HepG2 (cell line): ENCODE measurements around the gene LRP5. TPM values are rescaled to one million over a fixed set of nuclear protein-coding genes. Genes with fewer than 3 reads are reported as not detected.

Experiments used
- GATA4 ChIP-seq: sonication (generic); IDR thresholded peaks from 2 replicates; pipeline ENCODE4 v1.6.1; 2016; ENCODE audit warnings: antibody characterized with exemption, low read depth, borderline replicate concordance
- HINFP ChIP-seq: sonication (generic); formaldehyde crosslinking; IDR thresholded peaks from 2 replicates; pipeline ENCODE4 v1.4.0; 2020; ENCODE audit warnings: low read depth, mild to moderate bottlenecking, missing genetic modification reagents
- MEF2D ChIP-seq: sonication (generic); formaldehyde crosslinking; IDR thresholded peaks from 2 replicates; pipeline ENCODE4 v1.5.1; 2020; ENCODE audit warnings: mild to moderate bottlenecking, missing genetic modification reagents
- MYC ChIP-seq: sonication (generic); formaldehyde crosslinking; IDR thresholded peaks from 2 replicates; pipeline ENCODE4 v1.9.0; 2021; ENCODE audit warnings: missing genetic modification reagents, borderline replicate concordance
- NFYB ChIP-seq: sonication (generic); formaldehyde crosslinking; IDR thresholded peaks from 2 replicates; pipeline ENCODE4 v1.4.0; 2020; ENCODE audit warnings: missing genetic modification reagents
- NFYC ChIP-seq: IDR thresholded peaks from 2 replicates; pipeline ENCODE4 v1.6.1; 2016; ENCODE audit warnings: missing genetic modification reagents, missing compliant biosample characterization
- SALL1 ChIP-seq: sonication (generic); formaldehyde crosslinking; IDR thresholded peaks from 2 replicates; pipeline ENCODE4 v1.8.0; 2022; ENCODE audit warnings: mild to moderate bottlenecking, missing genetic modification reagents
- SKI ChIP-seq: fragments of 450-650 bp; IDR thresholded peaks from one replicate; pipeline ENCODE4 v1.6.1; 2018; ENCODE audit warnings: mild to moderate bottlenecking; ENCODE audit not compliant: partially characterized antibody
- SOX5 ChIP-seq: IDR thresholded peaks from 2 replicates; pipeline ENCODE4 v1.6.1; 2016; ENCODE audit warnings: borderline replicate concordance
- ZBTB14 ChIP-seq: sonication (generic); formaldehyde crosslinking; IDR thresholded peaks from 2 replicates; pipeline ENCODE4 v1.4.0; 2020; ENCODE audit warnings: missing genetic modification reagents
- ZNF225 ChIP-seq: sonication (generic); formaldehyde crosslinking; IDR thresholded peaks from 2 replicates; pipeline ENCODE4 v1.4.0; 2020; ENCODE audit warnings: mild to moderate bottlenecking, missing genetic modification reagents
- ZNF281 ChIP-seq: sonication (generic); formaldehyde crosslinking; IDR thresholded peaks from 2 replicates; pipeline ENCODE4 v1.4.0; 2020; ENCODE audit warnings: missing genetic modification reagents, borderline replicate concordance
- ZNF598 ChIP-seq: sonication (generic); formaldehyde crosslinking; IDR thresholded peaks from 2 replicates; pipeline ENCODE4 v1.5.1; 2020; ENCODE audit warnings: mild to moderate bottlenecking, missing genetic modification reagents, borderline replicate concordance
- ZNF607 ChIP-seq: sonication (generic); formaldehyde crosslinking; IDR thresholded peaks from 2 replicates; pipeline ENCODE4 v1.5.1; 2020; ENCODE audit warnings: missing genetic modification reagents, mild to moderate bottlenecking, borderline replicate concordance
- ZNF670 ChIP-seq: sonication (generic); formaldehyde crosslinking; IDR thresholded peaks from 2 replicates; pipeline ENCODE4 v1.8.0; 2022; ENCODE audit warnings: mild to moderate bottlenecking, missing genetic modification reagents, borderline replicate concordance
- ZSCAN20 ChIP-seq: sonication (generic); formaldehyde crosslinking; IDR thresholded peaks from 2 replicates; pipeline ENCODE4 v1.4.0; 2020; ENCODE audit warnings: missing genetic modification reagents, mild to moderate bottlenecking, borderline replicate concordance
- polyA plus RNA-seq, 8 experiments: library from polyadenylated mRNA; depleted of rRNA in 3 of 8; stranded (reverse) in 7 of 8; unstranded in 1 of 8; fragments of >200 nt; fragmentation: Illumina TruSeq in 4 of 8; extraction: Trizol in 4 of 8; gene quantifications; 2 replicates each; pipeline versions ENCODE4 v1.2.1 to v1.2.3, GENCODE V29; 2011 to 2016; ENCODE audit warnings: low read depth in 4 of 8, missing spikeins in 1 of 8, mixed read lengths in 1 of 8; ENCODE audit not compliant: insufficient read depth in 1 of 8
- total RNA-seq, 5 experiments: library from RNA; depleted of rRNA; stranded (reverse); fragments of >200 nt; fragmentation: Illumina TruSeq; extraction: Trizol; gene quantifications; 2 replicates each; pipeline ENCODE4 v1.2.3, GENCODE V29; 2016; ENCODE audit warnings: low read depth in 1 of 5
- TF ChIP-seq, protein P1 (sequence below): sonication (generic); formaldehyde crosslinking; IDR thresholded peaks from 2 replicates; pipeline ENCODE4 v1.5.0; 2020; ENCODE audit warnings: mild to moderate bottlenecking, missing genetic modification reagents
- TF ChIP-seq, protein P2 (sequence below): IDR thresholded peaks from 2 replicates; pipeline ENCODE4 v1.6.1; 2012; ENCODE audit warnings: inconsistent platforms
- TF ChIP-seq, protein P3 (sequence below): sonication (generic); formaldehyde crosslinking; IDR thresholded peaks from 2 replicates; pipeline ENCODE4 v1.5.0; 2020; ENCODE audit warnings: missing genetic modification reagents, mild to moderate bottlenecking, borderline replicate concordance

The LRP5 gene
- total and polyA plus RNA-seq, 2 of the 13 experiments (the other 11 are each of a cell fraction or from before 2014, with no cell fraction given), result 40.4 to 64.0 TPM

DNA sequence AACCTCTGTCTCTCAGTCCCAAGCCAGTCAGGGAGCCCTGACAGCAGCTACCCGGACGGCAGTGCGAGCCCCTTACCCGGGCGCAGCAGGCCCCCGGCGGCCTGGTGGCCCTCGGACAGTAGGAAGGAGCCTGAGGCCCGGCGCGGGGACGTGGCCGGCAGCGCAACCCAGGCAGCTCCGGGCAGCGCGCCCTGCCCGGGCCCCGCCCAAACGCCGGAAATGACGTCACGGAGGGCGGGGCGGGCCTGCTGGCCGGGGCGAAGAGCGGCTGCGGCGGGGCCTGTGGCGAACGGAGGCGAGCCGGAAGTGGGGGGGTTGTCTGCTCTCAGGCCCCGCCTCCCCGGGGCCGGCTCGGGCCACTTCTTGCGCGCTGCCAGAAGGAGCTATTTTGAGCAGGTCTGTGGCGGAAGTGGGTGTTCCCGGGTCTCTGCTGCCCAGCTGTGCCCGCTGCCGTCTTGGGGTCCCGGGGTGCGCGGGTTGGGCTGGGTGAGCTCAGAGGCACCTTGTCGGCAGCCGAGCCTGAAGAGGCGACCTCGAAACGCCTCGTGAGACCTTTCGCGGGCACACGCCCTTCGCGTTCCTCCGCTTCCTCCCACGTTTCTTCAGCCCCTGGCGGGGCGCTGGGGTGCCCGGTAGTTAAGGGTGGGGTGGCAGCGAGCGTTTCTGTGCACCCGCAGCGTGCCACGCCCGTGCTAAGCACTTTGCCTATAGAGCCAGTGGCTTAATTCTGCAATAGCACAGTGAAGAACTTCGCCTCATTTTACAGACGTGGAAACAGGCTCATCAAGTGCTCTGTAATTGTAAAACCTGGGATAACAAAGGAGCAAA, 40.4 kb upstream of the LRP5 start, which contains the start of gene C11orf24 (continued):
- TF ChIP-seq MEF2D (CRISPR knock-in tag) (peak; percentile 81), SOX5 (CRISPR knock-in tag) (peak; percentile 31; the same call in 1 of the 2 replicates), SALL1 (CRISPR knock-in tag) (peak; percentile 71), ZNF607 (CRISPR knock-in tag) (peak; percentile 72), MYC (CRISPR knock-in tag) (0 out of 2 replicates have a peak, but pooled peaks have one; percentile 11), HINFP (CRISPR knock-in tag) (no peak), NFYB (CRISPR knock-in tag) (peak; percentile 70), SKI (peak; percentile 53), ZBTB14 (peak; percentile 32; the same call in 1 of the 2 replicates), NFYC (CRISPR knock-in tag) (peak; percentile 63; the same call in 1 of the 2 replicates), ZSCAN20 (no peak; the same call in 1 of the 2 replicates), ZNF670 (CRISPR knock-in tag) (peak; percentile 83; the same call in 1 of the 2 replicates), ZNF225 (0 out of 2 replicates have a peak, but pooled peaks have one; percentile 31), ZNF598 (CRISPR knock-in tag) (0 out of 2 replicates have a peak, but pooled peaks have one; percentile 42), ZNF281 (CRISPR knock-in tag) (no peak), GATA4 (no peak)
- TF ChIP-seq, protein P1, sequence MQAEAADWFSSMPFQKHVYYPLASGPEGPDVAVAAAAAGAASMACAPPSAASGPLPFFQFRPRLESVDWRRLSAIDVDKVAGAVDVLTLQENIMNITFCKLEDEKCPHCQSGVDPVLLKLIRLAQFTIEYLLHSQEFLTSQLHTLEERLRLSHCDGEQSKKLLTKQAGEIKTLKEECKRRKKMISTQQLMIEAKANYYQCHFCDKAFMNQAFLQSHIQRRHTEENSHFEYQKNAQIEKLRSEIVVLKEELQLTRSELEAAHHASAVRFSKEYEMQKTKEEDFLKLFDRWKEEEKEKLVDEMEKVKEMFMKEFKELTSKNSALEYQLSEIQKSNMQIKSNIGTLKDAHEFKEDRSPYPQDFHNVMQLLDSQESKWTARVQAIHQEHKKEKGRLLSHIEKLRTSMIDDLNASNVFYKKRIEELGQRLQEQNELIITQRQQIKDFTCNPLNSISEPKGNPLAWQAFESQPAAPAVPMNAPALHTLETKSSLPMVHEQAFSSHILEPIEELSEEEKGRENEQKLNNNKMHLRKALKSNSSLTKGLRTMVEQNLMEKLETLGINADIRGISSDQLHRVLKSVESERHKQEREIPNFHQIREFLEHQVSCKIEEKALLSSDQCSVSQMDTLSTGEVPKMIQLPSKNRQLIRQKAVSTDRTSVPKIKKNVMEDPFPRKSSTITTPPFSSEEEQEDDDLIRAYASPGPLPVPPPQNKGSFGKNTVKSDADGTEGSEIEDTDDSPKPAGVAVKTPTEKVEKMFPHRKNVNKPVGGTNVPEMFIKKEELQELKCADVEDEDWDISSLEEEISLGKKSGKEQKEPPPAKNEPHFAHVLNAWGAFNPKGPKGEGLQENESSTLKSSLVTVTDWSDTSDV (CRISPR knock-in tag), result peak; percentile 67; the same call in 1 of the 2 replicates
- TF ChIP-seq, protein P2, sequence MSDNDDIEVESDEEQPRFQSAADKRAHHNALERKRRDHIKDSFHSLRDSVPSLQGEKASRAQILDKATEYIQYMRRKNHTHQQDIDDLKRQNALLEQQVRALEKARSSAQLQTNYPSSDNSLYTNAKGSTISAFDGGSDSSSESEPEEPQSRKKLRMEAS, result peak; percentile 57; the same call in 1 of the 2 replicates
- TF ChIP-seq, protein P3, sequence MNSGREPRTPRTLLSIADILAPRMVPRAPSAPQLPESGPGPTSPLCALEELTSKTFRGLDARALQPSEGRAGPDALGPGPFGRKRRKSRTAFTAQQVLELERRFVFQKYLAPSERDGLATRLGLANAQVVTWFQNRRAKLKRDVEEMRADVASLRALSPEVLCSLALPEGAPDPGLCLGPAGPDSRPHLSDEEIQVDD, result no peak; the same call in 1 of the 2 replicates
